GM10248 (cell line): ENCODE data around the gene HMCN2.

Experiments
- CTCF ChIA-PET: fragments of 300-600 bp; sonication (Branson Sonifier 250); formaldehyde crosslinking; extraction: SDS; loops from one replicate; lab custom pipeline; 2021; ENCODE audit warnings: antibody characterized with exemption; lab: Yijun Ruan, JAX
- POLR2A ChIA-PET: fragments of 350-650 bp; sonication (Branson Sonifier 250); formaldehyde crosslinking; extraction: SDS; loops from one replicate; lab custom pipeline; 2020; ENCODE audit warnings: antibody characterized with exemption; lab: Yijun Ruan, JAX
- DNase-seq: peaks from one replicate; pipeline ENCODE4 v3.0.0; 2012; ENCODE audit errors: extremely low spot score
- CTCF ChIP-seq: IDR thresholded peaks from 2 replicates; pipeline ENCODE4 v1.5.1; 2012; ENCODE audit warnings: mild to moderate bottlenecking, low read depth; ENCODE audit errors: extremely low read depth, missing control alignments, control extremely low read depth

Gene HMCN2

GRCh38 chr9:130462685-130463540 lies 197.4 kb downstream of the HMCN2 start:
- ChIA-PET CTCF (interaction anchor here (0.8 to 15.0 kb wide), 8 partner anchors 14 to 584 kb away, joined by 3 to 262 read pairs (median 4); partner anchors contain the start of gene EXOSC2), POLR2A (no interaction called here)
- DNase-seq: no peak
- no peak for TF ChIP-seq CTCF

GRCh38 chr9:130463763-130464745 lies 198.5 kb downstream of the HMCN2 start:
- ChIA-PET POLR2A (no interaction called here), CTCF (interaction anchor here (1.3 to 15.0 kb wide), 4 partner anchors 54 to 400 kb away, joined by 4 to 262 read pairs (median 4); partner anchors contain the start of gene EXOSC2)
- no peak for DNase-seq

GRCh38 chr9:130465383-130466096 lies 200.0 kb downstream of the HMCN2 start:
- TF ChIP-seq CTCF: no peak
- CTCF ChIA-PET: interaction anchor here (1.9 to 15.0 kb wide), 2 partner anchors 218 to 399 kb away, joined by 4 to 262 read pairs; no protein-coding TSS in a partner anchor
- POLR2A ChIA-PET: interaction anchor here (0.6 kb wide), 1 partner anchor 522 kb away, joined by 3 read pairs; no protein-coding TSS in a partner anchor
- no peak for DNase-seq

More at GRCh38 chr9:130463763-130464745, 198.5 kb downstream of the HMCN2 start:
- TF ChIP-seq CTCF: no peak

GRCh38 chr9:130466537-130467217 lies 201.1 kb downstream of the HMCN2 start:
- TF ChIP-seq CTCF: no peak

GRCh38 chr9:130467316-130467715 lies 201.8 kb downstream of the HMCN2 start:
- no peak for TF ChIP-seq CTCF
- POLR2A ChIA-PET: no interaction called here
- DNase-seq: no peak
- CTCF ChIA-PET: interaction anchor here (15.0 kb wide), 1 partner anchor 216 kb away, joined by 262 read pairs; no protein-coding TSS in a partner anchor

More at GRCh38 chr9:130466537-130467217, 201.1 kb downstream of the HMCN2 start:
- POLR2A ChIA-PET: no interaction called here
- no peak for DNase-seq
- CTCF ChIA-PET: interaction anchor here (15.0 kb wide), 1 partner anchor 216 kb away, joined by 262 read pairs; no protein-coding TSS in a partner anchor
